HG03457 (cell line): ENCODE data around the gene IFIT1.
"Not testable (repeated sequence)": the region's sequence is repeated elsewhere in the genome, so short reads cannot be mapped to it uniquely, and the experiment has no call there.

Experiments used
- ATAC-seq: cut with Tn5 transposase; IDR thresholded peaks from one replicate; pipeline ENCODE4 v1.9.1; 2021; ENCODE audit warnings: moderate number of reproducible peaks; ENCODE audit not compliant: unreplicated experiment

IFIT1 gene

GRCh38 chr10:89364531-89364930 is 27.9 kb upstream of the IFIT1 start:
- no peak for ATAC-seq

- ATAC-seq, result peak; percentile 58
These were observed 24.9 kb upstream of the IFIT1 start for GRCh38 chr10:89367529-89367928.

GRCh38 chr10:89368129-89368528 is 24.3 kb upstream of the IFIT1 start:
- no peak for ATAC-seq

- no peak for ATAC-seq
These were observed 23.0 kb upstream of the IFIT1 start for GRCh38 chr10:89369156-89370105.

- no peak for ATAC-seq
These were observed 21.3 kb upstream of the IFIT1 start for GRCh38 chr10:89371079-89371478.

- no peak for ATAC-seq
These were observed 20.4 kb upstream of the IFIT1 start for GRCh38 chr10:89371987-89372386.

- ATAC-seq, result no peak
These were observed 18.3 kb upstream of the IFIT1 start for GRCh38 chr10:89373916-89374711.

- no peak for ATAC-seq
These were observed 17.7 kb upstream of the IFIT1 start for GRCh38 chr10:89374713-89375141.

GRCh38 chr10:89377705-89378637 is 14.5 kb upstream of the IFIT1 start, which contains the start of gene IFIT1B:
IFIT1B (plus strand) TSS chr10:89378056; CDS start chr10:89378136, 80 bp downstream.
- ATAC-seq, result no peak

- no peak for ATAC-seq
These were observed 13.3 kb upstream of the IFIT1 start for GRCh38 chr10:89379103-89379502.

- ATAC-seq, result no peak
These were observed 9.7 kb upstream of the IFIT1 start for GRCh38 chr10:89382757-89383156.

- ATAC-seq, result no peak
These were observed 7.7 kb upstream of the IFIT1 start for GRCh38 chr10:89384474-89385340.

GRCh38 chr10:89388806-89389205 is 3.6 kb upstream of the IFIT1 start:
- ATAC-seq, result no peak

- ATAC-seq, result no peak
These were observed 3.2 kb upstream of the IFIT1 start for GRCh38 chr10:89389254-89389653.

GRCh38 chr10:89390476-89391225 is 1.8 kb upstream of the IFIT1 start:
- ATAC-seq, result no peak

GRCh38 chr10:89391226-89391576 is 1.2 kb upstream of the IFIT1 start:
- not testable (repeated sequence) for ATAC-seq

- no peak for ATAC-seq
These were observed 551 bp downstream of the IFIT1 start for GRCh38 chr10:89392974-89393373.

GRCh38 chr10:89393898-89394297 is 1.5 kb downstream of the IFIT1 start:
- ATAC-seq, result no peak

- ATAC-seq, result no peak
These were observed 2.7 kb downstream of the IFIT1 start for GRCh38 chr10:89395141-89395540.
